A549 (cell line): ENCODE measurements around the gene VSIG4.

Source experiments
- CEBPB ChIP-seq, 2 experiments: fragments of >200 bp in 1 of 2; sonication (Bioruptor Twin) in 1 of 2; formaldehyde crosslinking in 1 of 2; IDR thresholded peaks; 2 replicates each; pipeline ENCODE4 v1.6.1; 2012 to 2016
- CTCF ChIP-seq: fragments of >200 bp; sonication (Bioruptor Twin); formaldehyde crosslinking; IDR thresholded peaks from 3 replicates; pipeline ENCODE4 v1.5.1; 2016
- EHMT2 ChIP-seq: fragments of 200-600 bp; sonication (generic); IDR thresholded peaks from 2 replicates; pipeline ENCODE4 v1.6.1; 2016; ENCODE audit warnings: antibody characterized with exemption, low read depth, mild to moderate bottlenecking, moderate library complexity
- MAZ ChIP-seq: fragments of 150-350 bp; IDR thresholded peaks from 2 replicates; pipeline ENCODE4 v1.6.1; 2014; ENCODE audit warnings: antibody characterized with exemption, low read depth, low read length, borderline replicate concordance
- RAD21 ChIP-seq, 2 experiments: fragments of >200 bp in 1 of 2; sonication (Bioruptor Twin) in 1 of 2; formaldehyde crosslinking in 1 of 2; IDR thresholded peaks in 1 of 2; conservative IDR thresholded peaks in 1 of 2; 2 replicates in 1 of 2; 3 replicates in 1 of 2; pipeline ENCODE4 v1.6.1; 2012 to 2018; ENCODE audit warnings: inconsistent platforms in 1 of 2

DNA sequence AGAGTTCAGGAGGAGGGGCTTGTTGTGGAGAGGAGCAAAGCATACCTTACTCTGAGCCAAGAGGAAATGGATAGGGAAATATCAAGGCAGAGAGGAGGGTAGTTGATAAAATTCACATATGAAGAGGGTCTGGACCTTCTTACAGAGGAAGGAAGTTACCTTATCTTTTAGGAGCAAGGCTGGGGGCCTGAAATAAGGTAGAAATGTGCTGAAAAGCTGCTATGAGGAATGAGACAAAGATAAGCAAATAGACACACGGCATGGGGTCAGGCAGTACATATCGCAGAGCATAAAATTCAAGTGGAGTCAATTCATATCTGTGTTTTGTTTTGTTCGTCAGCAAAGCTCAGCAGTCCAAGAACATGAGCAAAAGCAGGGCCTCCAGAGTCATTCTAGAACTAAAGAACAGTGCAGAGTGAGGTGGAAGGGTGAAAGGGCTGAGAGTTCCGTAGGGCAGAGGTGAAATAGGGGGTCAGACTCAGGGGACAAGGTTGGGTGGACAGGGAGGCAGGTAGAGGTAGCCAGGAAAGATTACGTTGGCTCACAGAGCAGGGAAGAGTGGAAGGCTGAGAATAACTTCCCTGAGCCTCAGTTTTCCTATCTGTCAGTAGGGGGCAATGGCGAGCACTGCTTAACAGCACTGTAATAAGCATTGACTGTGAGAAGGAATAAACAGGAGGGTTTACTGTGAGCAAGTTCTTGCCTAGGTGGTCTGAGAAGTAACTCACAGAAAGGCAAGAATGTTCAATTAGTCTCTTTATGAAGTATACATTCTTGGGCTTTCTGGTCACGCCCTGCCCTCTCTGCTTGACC is 9.2 kb downstream of the VSIG4 start:
- TF ChIP-seq EHMT2, result no peak
- no peak for TF ChIP-seq CTCF
- TF ChIP-seq RAD21 (conservative IDR thresholded peaks at IDR 0.05 in 1 of 2, IDR thresholded peaks at IDR 0.05 in 1 of 2), result peak in 1 of 2 experiments; percentile 20; a peak in 1 of 5 replicates
- no peak for TF ChIP-seq MAZ
- TF ChIP-seq CEBPB (IDR thresholded peaks at IDR 0.05), result no peak
